Fibroblast of the aortic adventitia (primary cell): ENCODE results near the gene SMCO4. TPM values are rescaled to one million over a fixed set of nuclear protein-coding genes. Genes with fewer than 3 reads are reported as not detected.

ENCODE experiments used
- DNase-seq: peaks from one replicate; pipeline ENCODE4 v3.0.0-alpha.2; 2010; ENCODE audit warnings: low read depth
- H3K4me3 ChIP-seq: 2 replicates; pipeline ENCODE4 v1.5.1; 2011; ENCODE audit warnings: low read depth, mild to moderate bottlenecking, control low read depth, low read length, moderate library complexity
- total RNA-seq: library from RNA; depleted of rRNA; stranded (reverse); fragments of >200 nt; gene quantifications from 2 replicates; pipeline ENCODE4 v1.2.3, GENCODE V29; 2012; ENCODE audit warnings: low replicate concordance
- TF ChIP-seq, protein P1 (sequence below): IDR thresholded peaks from 2 replicates; pipeline ENCODE4 v1.5.1; 2011; ENCODE audit warnings: mild to moderate bottlenecking, low read length, control low read depth, inconsistent platforms; ENCODE audit not compliant: insufficient read depth

The SMCO4 gene
- total RNA-seq, 1 donor = 7.3 TPM

GRCh38 chr11:93547028-93547427 is 3.8 kb upstream of the SMCO4 start:
- TF ChIP-seq, protein P1, sequence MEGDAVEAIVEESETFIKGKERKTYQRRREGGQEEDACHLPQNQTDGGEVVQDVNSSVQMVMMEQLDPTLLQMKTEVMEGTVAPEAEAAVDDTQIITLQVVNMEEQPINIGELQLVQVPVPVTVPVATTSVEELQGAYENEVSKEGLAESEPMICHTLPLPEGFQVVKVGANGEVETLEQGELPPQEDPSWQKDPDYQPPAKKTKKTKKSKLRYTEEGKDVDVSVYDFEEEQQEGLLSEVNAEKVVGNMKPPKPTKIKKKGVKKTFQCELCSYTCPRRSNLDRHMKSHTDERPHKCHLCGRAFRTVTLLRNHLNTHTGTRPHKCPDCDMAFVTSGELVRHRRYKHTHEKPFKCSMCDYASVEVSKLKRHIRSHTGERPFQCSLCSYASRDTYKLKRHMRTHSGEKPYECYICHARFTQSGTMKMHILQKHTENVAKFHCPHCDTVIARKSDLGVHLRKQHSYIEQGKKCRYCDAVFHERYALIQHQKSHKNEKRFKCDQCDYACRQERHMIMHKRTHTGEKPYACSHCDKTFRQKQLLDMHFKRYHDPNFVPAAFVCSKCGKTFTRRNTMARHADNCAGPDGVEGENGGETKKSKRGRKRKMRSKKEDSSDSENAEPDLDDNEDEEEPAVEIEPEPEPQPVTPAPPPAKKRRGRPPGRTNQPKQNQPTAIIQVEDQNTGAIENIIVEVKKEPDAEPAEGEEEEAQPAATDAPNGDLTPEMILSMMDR = no peak
- no peak for DNase-seq
- H3K4me3 ChIP-seq = no peak overlapping the region

DNA sequence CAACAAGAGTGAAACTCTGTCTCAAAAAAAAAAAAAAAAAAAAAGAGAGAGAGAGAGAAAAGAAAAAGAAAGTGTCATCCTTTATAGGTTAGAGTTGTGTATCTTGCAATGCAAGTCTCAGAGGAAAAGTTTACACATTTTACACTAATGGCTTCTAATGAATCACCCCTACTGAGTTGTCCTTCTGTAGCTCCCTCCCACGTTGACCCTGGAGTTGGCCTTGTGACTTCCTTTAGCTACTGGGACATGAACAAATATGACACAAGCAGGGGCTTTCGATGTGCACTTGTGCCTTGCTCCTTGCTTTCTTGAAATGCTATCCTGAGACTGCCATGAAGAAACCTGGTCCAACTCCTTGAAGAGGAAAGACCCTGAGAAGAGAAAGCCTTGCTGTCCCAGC is 2.4 kb upstream of the SMCO4 start:
- TF ChIP-seq, protein P1 = no peak
- no peak overlapping the region for H3K4me3 ChIP-seq
- DNase-seq = no peak

DNA sequence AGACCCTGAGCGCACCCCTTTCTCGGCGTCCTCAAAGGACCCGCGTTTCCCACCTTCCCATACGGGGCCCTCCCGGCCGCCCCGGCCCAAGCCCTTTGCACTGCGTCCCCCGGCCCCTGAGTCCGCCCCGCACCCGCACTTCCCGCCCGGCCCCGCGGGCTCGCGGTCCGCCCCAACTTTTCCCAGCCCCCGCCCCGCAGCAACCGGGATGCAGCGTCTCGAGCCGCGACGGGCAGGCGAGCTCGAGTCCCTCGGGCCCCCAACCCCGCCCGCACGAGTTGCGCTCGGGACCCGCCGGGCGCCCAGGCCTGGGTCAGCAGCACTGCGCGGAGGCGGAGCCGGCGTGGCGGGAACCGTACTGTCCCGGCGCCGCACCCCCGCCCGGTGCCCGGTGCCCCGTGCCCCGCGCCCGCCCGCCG is 371 bp downstream of the SMCO4 start:
- no peak for DNase-seq
- TF ChIP-seq, protein P1 = no peak
- H3K4me3 ChIP-seq = peak overlapping the region; percentile 70

GRCh38 chr11:93541884-93542810 is 1.0 kb downstream of the SMCO4 start:
- TF ChIP-seq, protein P1 = no peak
- peak; percentile 54 for DNase-seq
- peak overlapping the region; percentile 70 for H3K4me3 ChIP-seq

DNA sequence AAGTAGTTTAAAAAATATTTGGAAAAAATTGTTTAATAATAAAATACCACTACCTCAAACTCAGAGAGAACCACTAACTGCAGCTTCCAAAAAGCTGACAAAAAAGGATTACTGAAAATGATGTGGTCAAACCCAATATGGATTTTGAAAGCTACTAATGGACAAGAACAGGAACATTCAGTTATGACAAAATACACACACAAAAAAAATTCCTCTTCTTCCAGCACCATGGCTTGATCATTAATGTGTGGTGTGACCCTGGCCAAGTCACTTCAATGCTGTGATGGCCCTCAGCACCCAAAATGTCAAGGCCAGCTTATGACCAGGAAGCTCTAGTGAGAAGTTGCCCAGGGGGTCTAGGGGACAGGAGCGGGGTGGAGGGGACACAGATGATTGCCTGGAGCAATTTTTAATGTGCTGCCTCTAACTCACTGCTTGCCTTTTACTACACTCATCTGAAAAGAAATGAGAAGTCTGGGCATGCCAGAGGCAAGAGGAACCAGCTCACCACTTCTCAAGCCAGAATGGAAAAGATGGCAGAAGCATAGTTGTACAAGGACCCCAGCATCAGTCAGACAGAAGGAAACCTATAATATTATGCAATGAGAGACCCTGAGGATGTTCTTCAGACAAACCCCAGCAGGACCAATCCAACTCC is 2.2 kb downstream of the SMCO4 start:
- no peak overlapping the region for H3K4me3 ChIP-seq
- DNase-seq = no peak
- TF ChIP-seq, protein P1 = no peak

DNA sequence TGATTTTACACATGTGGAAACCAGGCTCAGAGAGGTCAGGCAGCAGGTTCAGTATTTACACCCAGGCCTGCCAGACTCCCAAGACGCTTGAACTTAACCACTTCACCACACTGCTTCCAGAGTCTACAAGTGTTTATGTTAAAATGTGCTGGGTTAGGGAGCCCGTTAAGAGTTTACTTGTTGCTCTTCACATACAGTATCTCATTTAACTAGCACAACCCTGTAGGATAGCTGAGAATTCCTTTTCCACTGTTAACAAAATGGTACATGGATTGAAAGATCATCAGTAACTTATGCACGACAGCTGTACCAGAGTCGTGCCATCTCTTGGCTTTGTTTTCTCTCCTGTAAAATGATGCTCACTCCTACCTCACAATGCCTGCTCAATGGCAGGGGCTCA is 2.9 kb downstream of the SMCO4 start:
- TF ChIP-seq, protein P1 = no peak
- DNase-seq = no peak
- H3K4me3 ChIP-seq = no peak overlapping the region
